OCI-LY7 (cell line): ENCODE results near the gene KIRREL1. TPM values are rescaled to one million over a fixed set of nuclear protein-coding genes. Genes with fewer than 3 reads are reported as not detected.

ENCODE experiments used
- BruUV-seq: library from RNA; stranded (reverse); fragments of 400-500 nt; replicated peaks from 2 replicates; lab custom pipeline; 2021; lab: Mats Ljungman, UMichigan
- CTCF ChIA-PET: fragments of 300-600 bp; sonication (Branson Sonifier 250); formaldehyde crosslinking; loops from one replicate; lab custom pipeline; 2022; ENCODE audit warnings: antibody characterized with exemption; ENCODE audit not compliant: unreplicated experiment; lab: Charles Lee
- POLR2A ChIA-PET: fragments of 300-600 bp; sonication (Branson Sonifier 250); formaldehyde crosslinking; loops from one replicate; lab custom pipeline; 2022; ENCODE audit warnings: antibody characterized with exemption; lab: Charles Lee
- DNase-seq: peaks from one replicate; pipeline ENCODE4 v3.0.0-alpha.2; 2015; ENCODE audit warnings: low spot score
- H2AFZ ChIP-seq: fragments of 200-600 bp; sonication (generic), shearing (Covaris generic); 2 replicates; pipeline ENCODE4 v1.6.1; 2014; ENCODE audit warnings: mild to moderate bottlenecking, antibody characterized with exemption, low read length, moderate library complexity
- H3K27ac ChIP-seq: fragments of 200-600 bp; sonication (generic); 2 replicates; pipeline ENCODE4 v1.5.1; 2014; ENCODE audit warnings: mixed run types, low read depth, mild to moderate bottlenecking, moderate library complexity, low read length, inconsistent platforms; ENCODE audit not compliant: poor library complexity, severe bottlenecking
- H3K36me3 ChIP-seq: fragments of 200-600 bp; sonication (generic); 2 replicates; pipeline ENCODE4 v1.6.1; 2014; ENCODE audit warnings: mild to moderate bottlenecking, antibody characterized with exemption, low read length, moderate library complexity, mixed read lengths; ENCODE audit not compliant: insufficient read depth
- H3K4me1 ChIP-seq: fragments of 200-600 bp; sonication (generic); 2 replicates; pipeline ENCODE4 v1.5.1; 2014; ENCODE audit warnings: mild to moderate bottlenecking, low read length; ENCODE audit not compliant: insufficient read depth, poor library complexity, severe bottlenecking
- H3K4me2 ChIP-seq: fragments of 200-600 bp; sonication (generic); 2 replicates; pipeline ENCODE4 v1.6.1; 2014; ENCODE audit warnings: mild to moderate bottlenecking, low read length
- H3K4me3 ChIP-seq: fragments of 200-600 bp; sonication (generic); 2 replicates; pipeline ENCODE4 v1.5.1; 2014; ENCODE audit warnings: mild to moderate bottlenecking, low read depth, low read length; ENCODE audit not compliant: poor library complexity, severe bottlenecking
- H3K79me2 ChIP-seq: fragments of 200-600 bp; sonication (generic); 2 replicates; pipeline ENCODE4 v1.6.1; 2016; ENCODE audit warnings: low read depth, mild to moderate bottlenecking, low read length, moderate library complexity, mixed read lengths; ENCODE audit not compliant: insufficient read depth
- H3K9me2 ChIP-seq: fragments of 200-600 bp; sonication (generic); 2 replicates; pipeline ENCODE4 v1.6.1; 2016; ENCODE audit warnings: mild to moderate bottlenecking, low read length, mixed read lengths; ENCODE audit not compliant: insufficient read depth
- H3K9me3 ChIP-seq: fragments of 200-600 bp; sonication (generic); 2 replicates; pipeline ENCODE4 v1.6.1; 2014; ENCODE audit warnings: mild to moderate bottlenecking, mixed run types, low read length, mixed read lengths
- H4K20me1 ChIP-seq: fragments of 200-600 bp; sonication (generic); 2 replicates; pipeline ENCODE4 v1.6.1; 2014; ENCODE audit warnings: mild to moderate bottlenecking, antibody characterized with exemption, low read length, moderate library complexity, mixed read lengths; ENCODE audit not compliant: insufficient read depth
- EZH2phosphoT487 ChIP-seq: fragments of 200-600 bp; sonication (generic); IDR thresholded peaks from 2 replicates; pipeline ENCODE4 v1.6.1; 2018; ENCODE audit warnings: low read depth, borderline replicate concordance, mild to moderate bottlenecking, mixed run types, antibody characterized with exemption, low read length, moderate library complexity, mixed read lengths
- intact Hi-C: fragments of 100-400 bp; cut with micrococcal nuclease; formaldehyde crosslinking; loops from one replicate; pipeline ENCODE4 v1.10.0; 2022; ENCODE audit not compliant: unreplicated experiment
- total RNA-seq, 2 experiments: library from RNA; depleted of rRNA in 1 of 2; stranded (reverse); fragments of >200 nt in 1 of 2; shearing (Covaris generic) in 1 of 2; gene quantifications; 2 replicates each; pipeline ENCODE4 v1.2.3, GENCODE V29; 2014 to 2022
- TF ChIP-seq, protein P1 (sequence below): fragments of 200-600 bp; sonication (generic); conservative IDR thresholded peaks from 2 replicates; pipeline ENCODE4 v1.5.1; 2014; ENCODE audit warnings: mild to moderate bottlenecking, antibody characterized with exemption, low read length, moderate library complexity, mixed read lengths

Gene KIRREL1
- total RNA-seq, 2 experiments from 2014 or later, result not detected

GRCh38 chr1:158045639-158046038 is 52.2 kb downstream of the KIRREL1 start:
- Histone ChIP-seq H3K4me2 (no peak overlapping the region), H4K20me1 (no peaks in the 10 kb centered on the region), H3K27ac (no peak overlapping the region), H3K36me3 (no peaks in the 10 kb centered on the region), H3K4me1 (no peaks in the 10 kb centered on the region), H3K9me3 (no peaks in the 10 kb centered on the region), H3K9me2 (no peaks in the 10 kb centered on the region), H3K4me3 (no peak overlapping the region), H3K79me2 (no peaks in the 10 kb centered on the region), H2AFZ (no peak overlapping the region)
- BruUV-seq, result no TSS peak
- POLR2A ChIA-PET, result no interaction called here
- TF ChIP-seq EZH2phosphoT487, result no peak
- TF ChIP-seq, protein P1, sequence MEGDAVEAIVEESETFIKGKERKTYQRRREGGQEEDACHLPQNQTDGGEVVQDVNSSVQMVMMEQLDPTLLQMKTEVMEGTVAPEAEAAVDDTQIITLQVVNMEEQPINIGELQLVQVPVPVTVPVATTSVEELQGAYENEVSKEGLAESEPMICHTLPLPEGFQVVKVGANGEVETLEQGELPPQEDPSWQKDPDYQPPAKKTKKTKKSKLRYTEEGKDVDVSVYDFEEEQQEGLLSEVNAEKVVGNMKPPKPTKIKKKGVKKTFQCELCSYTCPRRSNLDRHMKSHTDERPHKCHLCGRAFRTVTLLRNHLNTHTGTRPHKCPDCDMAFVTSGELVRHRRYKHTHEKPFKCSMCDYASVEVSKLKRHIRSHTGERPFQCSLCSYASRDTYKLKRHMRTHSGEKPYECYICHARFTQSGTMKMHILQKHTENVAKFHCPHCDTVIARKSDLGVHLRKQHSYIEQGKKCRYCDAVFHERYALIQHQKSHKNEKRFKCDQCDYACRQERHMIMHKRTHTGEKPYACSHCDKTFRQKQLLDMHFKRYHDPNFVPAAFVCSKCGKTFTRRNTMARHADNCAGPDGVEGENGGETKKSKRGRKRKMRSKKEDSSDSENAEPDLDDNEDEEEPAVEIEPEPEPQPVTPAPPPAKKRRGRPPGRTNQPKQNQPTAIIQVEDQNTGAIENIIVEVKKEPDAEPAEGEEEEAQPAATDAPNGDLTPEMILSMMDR, result no peak
- intact Hi-C loops, result no loop called here
- DNase-seq, result no peak
- CTCF ChIA-PET, result no interaction called here

DNA sequence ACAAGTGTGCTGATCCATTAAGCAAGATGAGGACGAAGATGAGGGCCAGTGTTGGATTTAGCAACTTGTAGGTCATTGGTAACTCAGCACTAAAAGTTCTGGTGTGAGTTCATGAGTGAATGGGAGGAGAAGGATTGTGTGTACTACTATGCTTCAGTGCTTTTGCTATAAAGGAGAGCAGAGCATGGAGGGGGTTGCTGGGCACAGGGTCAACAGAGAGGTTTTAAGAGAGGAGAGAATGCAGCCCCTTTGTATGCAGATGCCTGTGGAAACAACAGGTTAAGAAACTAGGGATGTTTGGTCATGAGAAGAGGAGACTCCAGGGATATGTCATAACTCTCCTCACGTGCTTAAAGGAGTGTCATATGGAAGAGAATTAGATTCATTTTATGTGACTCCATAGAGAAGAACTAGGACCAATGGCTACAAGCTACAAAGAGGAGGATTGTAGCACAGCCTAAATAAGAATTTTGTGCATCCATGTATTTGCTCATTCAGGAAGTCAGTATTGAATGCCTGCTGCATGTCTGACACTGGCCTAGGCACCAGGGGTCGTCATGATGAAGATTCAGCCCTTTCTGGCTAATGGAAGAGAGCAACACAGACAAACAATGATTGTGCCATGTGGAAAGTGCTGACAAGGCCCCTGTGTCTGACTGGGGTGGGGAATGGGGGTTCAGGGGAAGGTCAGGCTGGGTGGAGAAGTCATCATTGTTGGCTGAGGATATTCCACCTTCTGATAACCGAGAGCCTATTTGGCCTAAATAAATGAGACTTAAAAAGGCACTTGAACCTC is 53.5 kb downstream of the KIRREL1 start:
- DNase-seq, result no peak
- ChIA-PET CTCF (no interaction called here), POLR2A (no interaction called here)
- Histone ChIP-seq H3K36me3 (no peaks in the 10 kb centered on the region), H3K79me2 (no peaks in the 10 kb centered on the region), H4K20me1 (no peaks in the 10 kb centered on the region), H3K4me2 (no peak overlapping the region), H3K9me3 (no peaks in the 10 kb centered on the region), H3K27ac (no peak overlapping the region), H3K9me2 (no peaks in the 10 kb centered on the region), H3K4me3 (no peak overlapping the region), H2AFZ (no peak overlapping the region), H3K4me1 (no peaks in the 10 kb centered on the region)
- TF ChIP-seq, protein P1, result no peak
- no peak for TF ChIP-seq EZH2phosphoT487
- no TSS peak for BruUV-seq
- intact Hi-C loops, result no loop called here

- no peak for DNase-seq
- no peaks in the 10 kb centered on the region for H3K79me2 ChIP-seq
- TF ChIP-seq, protein P1, result no peak
- TF ChIP-seq EZH2phosphoT487, result no peak
- no peaks in the 10 kb centered on the region for H3K9me2 ChIP-seq
- H3K4me1 ChIP-seq, result no peaks in the 10 kb centered on the region
- BruUV-seq, result no TSS peak
- ChIA-PET CTCF (no interaction called here), POLR2A (interaction anchor here (1.0 kb wide), 1 partner anchor 19 kb away, joined by 4 read pairs; no protein-coding TSS in a partner anchor)
- no peak overlapping the region for H3K27ac ChIP-seq
- no peaks in the 10 kb centered on the region for H3K36me3 ChIP-seq
- no peak overlapping the region for H3K4me3 ChIP-seq
- H2AFZ ChIP-seq, result no peak overlapping the region
- intact Hi-C loops, result no loop called here
- no peak overlapping the region for H3K4me2 ChIP-seq
- H4K20me1 ChIP-seq, result no peaks in the 10 kb centered on the region
- no peaks in the 10 kb centered on the region for H3K9me3 ChIP-seq
Measured at GRCh38 chr1:158048371-158049067, 55.1 kb downstream of the KIRREL1 start.
